Measurements from ENCODE around the gene COL15A1. TPM values are rescaled to one million over a fixed set of nuclear protein-coding genes. Genes with fewer than 3 reads are reported as not detected.

COL15A1 gene
- total and polyA plus RNA-seq, 2 of the 8 experiments (the other 6 are each of a cell fraction or from before 2014, with no cell fraction given): 0.12 to 0.15 TPM

DNA sequence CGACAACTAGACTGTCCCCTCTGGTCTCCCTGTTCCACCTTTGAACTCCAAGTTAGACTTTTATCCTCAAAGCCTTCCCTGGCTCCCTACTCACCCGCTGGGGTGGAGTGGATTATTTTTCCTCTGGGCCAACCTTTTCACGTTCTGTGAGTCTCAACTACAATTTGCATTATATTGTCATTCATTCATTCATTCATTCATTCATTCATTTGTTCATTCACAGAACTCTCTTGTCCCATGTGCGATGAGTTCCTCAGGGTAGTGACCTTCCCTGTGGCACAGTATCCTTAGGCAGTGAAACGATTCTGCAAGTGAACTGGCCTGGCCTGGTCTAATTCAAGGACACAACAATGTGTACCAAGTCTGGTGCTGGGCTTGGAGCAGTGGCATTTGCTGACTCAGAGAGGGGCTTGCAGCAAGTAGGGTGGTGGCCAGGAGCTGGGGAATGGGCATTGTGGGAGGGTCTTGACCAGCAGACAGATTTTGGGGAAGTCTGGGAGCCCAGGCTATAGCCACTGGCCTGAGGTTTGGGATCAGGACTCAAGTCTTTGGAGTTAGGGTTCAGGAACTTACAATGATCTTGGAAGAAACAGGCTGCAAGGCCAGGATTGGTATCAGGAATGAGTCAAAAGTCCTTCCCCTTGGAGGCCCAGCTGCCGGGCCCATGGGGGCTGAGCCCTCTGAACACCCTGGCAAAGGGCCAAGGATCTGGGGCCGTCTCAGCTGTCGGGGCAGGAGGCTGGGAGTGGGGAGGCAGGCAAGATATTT is 37.2 kb upstream of the COL15A1 start (continued):
- TF ChIP-seq ATF2 (IDR thresholded peaks at IDR 0.05; ENCODE audit: low read length) (no peak), MAX (IDR thresholded peaks at IDR 0.05) (no peak), CTBP2 (IDR thresholded peaks at IDR 0.05; ENCODE audit: borderline replicate concordance, insufficient read depth, insufficient read length, low read length) (no peak), SUZ12 (IDR thresholded peaks at IDR 0.05; ENCODE audit: low read length) (no peak), ZNF274 (IDR thresholded peaks at IDR 0.05; ENCODE audit: borderline replicate concordance, extremely low read depth, low read length) (no peak), SP1 (IDR thresholded peaks at IDR 0.05; ENCODE audit: low read depth, low read length) (no peak), POLR2AphosphoS5 (IDR thresholded peaks at IDR 0.05; ENCODE audit: low read depth, low read length) (no peak), RXRA (IDR thresholded peaks at IDR 0.05; ENCODE audit: insufficient read depth, low read depth, low read length) (no peak), USF2 (IDR thresholded peaks at IDR 0.05; ENCODE audit: low read length) (no peak)

Data from H1 (cell line).